SIG-M5 (cell line): ENCODE data around the gene PIK3C2G.
"Not testable (repeated sequence)": the region's sequence is repeated elsewhere in the genome, so short reads cannot be mapped to it uniquely, and the experiment has no call there.

Source experiments
- DNase-seq: peaks from one replicate; lab custom pipeline; 2025; lab: John Stamatoyannopoulos, UW

PIK3C2G gene

GRCh38 chr12:18470251-18470650, 208.9 kb downstream of the PIK3C2G start:
- DNase-seq, result no peak

GRCh38 chr12:18472304-18472703, 211.0 kb downstream of the PIK3C2G start:
- no peak for DNase-seq

- no peak for DNase-seq
These were observed 211.5 kb downstream of the PIK3C2G start for GRCh38 chr12:18472806-18473205.

- no peak for DNase-seq
These were observed 215.5 kb downstream of the PIK3C2G start for GRCh38 chr12:18476861-18477260.

- DNase-seq, result no peak
These were observed 217.9 kb downstream of the PIK3C2G start for GRCh38 chr12:18479256-18479655.

- DNase-seq, result no peak
These were observed 221.3 kb downstream of the PIK3C2G start for GRCh38 chr12:18482601-18483120.

- DNase-seq, result no peak
These were observed 222.5 kb downstream of the PIK3C2G start for GRCh38 chr12:18483698-18484325.

GRCh38 chr12:18486036-18486435, 224.7 kb downstream of the PIK3C2G start:
- no peak for DNase-seq

- DNase-seq, result no peak
These were observed 226.2 kb downstream of the PIK3C2G start for GRCh38 chr12:18487509-18487908.

- no peak for DNase-seq
These were observed 231.2 kb downstream of the PIK3C2G start for GRCh38 chr12:18492372-18493025.

- DNase-seq, result no peak
These were observed 234.8 kb downstream of the PIK3C2G start for GRCh38 chr12:18496156-18496555.

GRCh38 chr12:18500160-18500574, 238.8 kb downstream of the PIK3C2G start:
- DNase-seq, result not testable (repeated sequence)

GRCh38 chr12:18500736-18501135, 239.4 kb downstream of the PIK3C2G start:
- not testable (repeated sequence) for DNase-seq

- no peak for DNase-seq
These were observed 241.2 kb downstream of the PIK3C2G start for GRCh38 chr12:18502422-18502968.

GRCh38 chr12:18521461-18521860, 260.1 kb downstream of the PIK3C2G start:
- no peak for DNase-seq

- DNase-seq, result no peak
These were observed 261.5 kb downstream of the PIK3C2G start for GRCh38 chr12:18522806-18523205.

- DNase-seq, result not testable (repeated sequence)
These were observed 281.2 kb downstream of the PIK3C2G start for GRCh38 chr12:18542497-18542896.

- DNase-seq, result no peak
These were observed 285.1 kb downstream of the PIK3C2G start for GRCh38 chr12:18546399-18546798.

GRCh38 chr12:18549598-18549997, 288.3 kb downstream of the PIK3C2G start:
- DNase-seq, result no peak

- DNase-seq, result no peak
These were observed 289.8 kb downstream of the PIK3C2G start for GRCh38 chr12:18551106-18551505.

GRCh38 chr12:18551701-18552100, 290.4 kb downstream of the PIK3C2G start:
- DNase-seq, result no peak

GRCh38 chr12:18552829-18553228, 291.5 kb downstream of the PIK3C2G start:
- no peak for DNase-seq

GRCh38 chr12:18556161-18556560, 294.8 kb downstream of the PIK3C2G start:
- DNase-seq, result no peak
